GM18507 (cell line): ENCODE data around the gene TBC1D21.
"Not testable (repeated sequence)": the region's sequence is repeated elsewhere in the genome, so short reads cannot be mapped to it uniquely, and the experiment has no call there.

Experiments used
- DNase-seq: peaks from one replicate; pipeline ENCODE4 v3.0.0; 2011; ENCODE audit warnings: low read depth; ENCODE audit not compliant: insufficient read length; ENCODE audit errors: extremely low spot score
- FAIRE-seq: peaks from 2 replicates; lab custom pipeline; 2011; peaks lifted over from hg19 to GRCh38; lab: Jason Lieb, UNC

Gene TBC1D21

DNA sequence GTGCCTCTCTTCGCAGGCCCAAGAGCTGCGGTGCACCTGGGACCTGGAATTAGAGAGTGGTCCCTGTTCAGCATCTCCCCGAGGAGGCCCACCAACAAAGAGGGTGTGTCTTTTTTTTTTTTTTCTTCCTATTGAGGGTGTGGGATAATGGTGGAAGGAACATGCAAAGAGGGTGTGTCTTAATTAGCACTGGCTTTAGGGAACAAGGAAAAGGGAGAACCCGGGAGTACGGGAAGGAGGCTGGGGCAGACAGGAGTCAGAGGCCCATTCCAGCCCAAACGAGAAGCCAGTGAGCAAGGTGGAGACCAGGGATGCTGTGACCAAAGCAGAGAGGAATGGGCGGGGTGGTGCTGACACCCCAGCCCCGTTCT lies 52.5 kb downstream of the TBC1D21 start:
- no peak for DNase-seq
- FAIRE-seq, result no peak

DNA sequence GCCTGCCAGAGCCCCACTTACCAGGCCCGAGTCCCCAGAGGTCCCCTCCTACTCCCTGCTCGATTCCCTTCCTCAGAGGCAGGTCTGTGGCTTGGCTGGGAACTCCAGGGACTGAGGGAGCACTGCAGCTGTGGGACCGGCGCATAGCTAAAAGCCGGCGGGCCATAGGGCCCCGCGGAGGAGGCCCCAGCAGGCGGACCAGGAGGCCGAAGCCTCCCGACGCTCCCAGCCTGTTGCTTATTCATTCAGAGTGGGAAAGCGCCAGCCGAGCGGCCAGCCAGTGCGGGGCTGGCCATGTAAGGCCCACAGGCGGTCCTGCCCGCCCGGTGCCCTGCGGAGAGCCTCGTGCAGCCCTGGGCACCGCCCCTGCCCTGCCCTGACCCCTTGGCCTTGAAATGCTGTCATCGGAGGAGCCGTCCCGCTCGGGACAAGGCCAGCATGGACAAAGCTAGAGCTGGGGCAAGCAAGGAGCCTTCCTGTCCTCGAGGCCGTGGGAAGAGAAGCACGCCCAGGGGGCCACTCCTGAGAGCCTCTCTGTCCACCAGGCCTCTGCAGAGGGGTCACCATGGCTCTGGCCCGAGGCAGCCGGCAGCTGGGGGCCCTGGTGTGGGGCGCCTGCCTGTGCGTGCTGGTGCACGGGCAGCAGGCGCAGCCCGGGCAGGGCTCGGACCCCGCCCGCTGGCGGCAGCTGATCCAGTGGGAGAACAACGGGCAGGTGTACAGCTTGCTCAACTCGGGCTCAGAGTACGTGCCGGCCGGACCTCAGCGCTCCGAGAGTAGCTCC lies 53.0 kb downstream of the TBC1D21 start, which contains the start of gene LOXL1:
TSS of gene LOXL1 (plus strand) at position 244 of the 784 bp plus-strand sequence. CDS start at position 566, 322 bp downstream.
- DNase-seq (no peak), FAIRE-seq (no peak)

DNA sequence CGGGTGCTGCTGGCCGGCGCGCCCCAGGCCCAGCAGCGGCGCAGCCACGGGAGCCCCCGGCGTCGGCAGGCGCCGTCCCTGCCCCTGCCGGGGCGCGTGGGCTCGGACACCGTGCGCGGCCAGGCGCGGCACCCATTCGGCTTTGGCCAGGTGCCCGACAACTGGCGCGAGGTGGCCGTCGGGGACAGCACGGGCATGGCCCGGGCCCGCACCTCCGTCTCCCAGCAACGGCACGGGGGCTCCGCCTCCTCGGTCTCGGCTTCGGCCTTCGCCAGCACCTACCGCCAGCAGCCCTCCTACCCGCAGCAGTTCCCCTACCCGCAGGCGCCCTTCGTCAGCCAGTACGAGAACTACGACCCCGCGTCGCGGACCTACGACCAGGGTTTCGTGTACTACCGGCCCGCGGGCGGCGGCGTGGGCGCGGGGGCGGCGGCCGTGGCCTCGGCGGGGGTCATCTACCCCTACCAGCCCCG lies 53.7 kb downstream of the TBC1D21 start:
- FAIRE-seq (no peak), DNase-seq (no peak)

DNA sequence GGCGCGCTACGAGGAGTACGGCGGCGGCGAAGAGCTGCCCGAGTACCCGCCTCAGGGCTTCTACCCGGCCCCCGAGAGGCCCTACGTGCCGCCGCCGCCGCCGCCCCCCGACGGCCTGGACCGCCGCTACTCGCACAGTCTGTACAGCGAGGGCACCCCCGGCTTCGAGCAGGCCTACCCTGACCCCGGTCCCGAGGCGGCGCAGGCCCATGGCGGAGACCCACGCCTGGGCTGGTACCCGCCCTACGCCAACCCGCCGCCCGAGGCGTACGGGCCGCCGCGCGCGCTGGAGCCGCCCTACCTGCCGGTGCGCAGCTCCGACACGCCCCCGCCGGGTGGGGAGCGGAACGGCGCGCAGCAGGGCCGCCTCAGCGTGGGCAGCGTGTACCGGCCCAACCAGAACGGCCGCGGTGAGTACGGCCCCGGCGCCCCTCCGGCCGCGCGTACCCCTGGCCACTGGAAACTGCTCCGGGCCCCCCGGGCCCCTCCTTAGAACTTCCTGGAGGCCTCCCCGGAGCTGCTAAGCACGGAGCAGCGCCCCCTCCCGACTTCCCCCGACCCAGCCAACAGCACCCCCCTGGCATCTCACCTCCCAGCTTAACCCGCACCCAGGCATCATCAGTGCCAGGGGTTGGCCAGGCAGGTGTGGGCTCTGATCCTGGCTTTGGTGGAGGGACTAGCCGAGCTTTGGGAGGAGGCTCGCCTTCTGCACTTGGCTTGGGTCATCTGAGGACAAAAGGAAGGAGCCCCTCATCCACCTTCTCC lies 54.3 kb downstream of the TBC1D21 start:
- FAIRE-seq (no peak), DNase-seq (peak; percentile 32)

DNA sequence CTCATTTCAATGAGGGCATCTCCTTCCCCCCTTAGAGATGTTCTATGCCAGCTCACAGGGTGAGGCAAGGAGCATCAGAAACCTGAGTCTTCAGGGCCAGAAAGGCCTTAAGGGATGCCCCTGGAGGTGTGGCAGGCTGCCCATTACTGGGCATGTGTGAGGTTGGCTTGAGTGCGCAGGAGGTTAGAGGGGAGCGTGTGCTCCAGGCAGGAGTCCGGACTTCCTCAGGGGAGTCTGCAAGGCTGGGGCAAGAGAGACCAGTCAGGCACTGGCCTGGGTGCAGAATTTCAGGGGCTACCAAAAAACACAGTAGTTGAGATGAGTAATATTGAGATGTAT lies 54.8 kb downstream of the TBC1D21 start:
- no peak for FAIRE-seq

DNA sequence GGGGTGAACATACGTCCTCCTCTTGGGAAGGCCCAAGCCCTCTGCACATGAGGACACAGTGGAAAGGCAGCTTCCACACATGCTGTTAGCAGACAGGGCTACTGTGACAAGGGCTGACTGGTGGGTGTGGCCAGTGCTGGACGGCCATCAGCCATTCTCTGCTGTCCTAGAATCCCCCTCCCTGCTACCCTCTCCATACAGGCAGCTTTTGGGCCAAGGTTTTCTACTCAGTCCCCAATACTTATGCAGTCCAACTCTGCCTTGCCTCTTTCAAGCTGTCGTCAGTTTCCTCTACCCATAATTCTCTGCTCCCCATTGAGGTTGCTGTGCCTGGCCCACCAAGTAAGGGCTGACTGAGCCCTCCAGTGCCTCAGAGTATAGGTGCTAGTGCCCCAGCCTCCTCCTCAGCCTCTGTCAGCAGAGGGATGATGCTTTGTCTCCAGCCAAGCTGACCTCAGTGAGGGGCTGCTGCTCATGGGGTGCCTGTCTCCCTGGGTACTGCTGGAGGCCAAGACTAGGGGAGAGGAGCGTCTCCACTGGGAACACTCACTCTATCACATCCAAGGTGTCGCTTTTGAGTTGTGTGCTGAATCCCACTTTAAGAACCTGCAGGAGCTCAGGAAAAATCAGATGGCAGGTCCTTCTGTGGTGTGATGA lies 55.7 kb downstream of the TBC1D21 start:
- no peak for FAIRE-seq
- DNase-seq, result no peak

More for the DNA sequence above, 54.8 kb downstream of the TBC1D21 start:
- no peak for DNase-seq

DNA sequence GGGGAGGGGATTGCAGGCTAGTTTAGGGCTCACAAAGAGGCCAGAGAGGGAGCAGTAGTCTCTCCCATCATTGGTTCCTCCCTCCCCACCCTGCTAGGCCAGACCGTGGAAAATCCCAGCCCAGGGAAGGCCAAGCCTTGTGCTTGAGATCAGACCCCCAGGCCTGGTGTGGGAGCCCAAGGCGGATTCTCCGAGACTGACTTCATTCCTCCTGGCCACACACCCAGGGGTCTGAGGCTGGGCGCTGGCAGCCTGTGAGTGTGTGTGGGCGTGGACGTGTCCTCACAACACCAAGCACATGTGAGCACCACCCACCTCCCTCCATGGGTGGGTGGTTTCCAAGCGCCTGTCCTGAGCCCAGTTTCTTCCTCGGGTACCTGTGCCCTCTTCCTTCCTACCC lies 57.0 kb downstream of the TBC1D21 start:
- FAIRE-seq (no peak), DNase-seq (no peak)

DNA sequence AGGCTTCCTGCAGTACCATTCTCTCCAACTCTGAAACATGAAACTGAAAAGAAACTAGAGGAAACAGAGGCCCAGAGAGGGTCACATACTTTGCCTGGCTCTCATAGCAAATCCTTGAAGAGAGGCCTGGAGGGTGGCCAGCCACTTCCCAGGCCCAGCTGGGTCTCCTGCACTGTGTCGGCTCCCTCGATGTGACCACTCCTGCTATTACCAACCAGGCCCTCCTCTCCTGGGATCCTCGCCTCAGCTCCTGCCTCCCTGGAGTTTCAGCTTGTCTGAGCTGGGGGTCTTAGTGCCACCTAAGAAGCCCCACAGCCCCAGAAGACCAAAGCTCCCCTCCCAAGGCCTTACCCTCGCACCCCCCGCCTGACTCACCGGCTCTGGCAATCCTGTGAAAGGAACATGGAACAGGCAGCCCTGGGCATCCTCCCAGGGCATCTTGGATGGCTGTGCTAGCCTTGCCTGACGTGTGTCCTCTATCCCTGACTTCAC lies 57.5 kb downstream of the TBC1D21 start:
- DNase-seq, result no peak
- FAIRE-seq, result no peak

DNA sequence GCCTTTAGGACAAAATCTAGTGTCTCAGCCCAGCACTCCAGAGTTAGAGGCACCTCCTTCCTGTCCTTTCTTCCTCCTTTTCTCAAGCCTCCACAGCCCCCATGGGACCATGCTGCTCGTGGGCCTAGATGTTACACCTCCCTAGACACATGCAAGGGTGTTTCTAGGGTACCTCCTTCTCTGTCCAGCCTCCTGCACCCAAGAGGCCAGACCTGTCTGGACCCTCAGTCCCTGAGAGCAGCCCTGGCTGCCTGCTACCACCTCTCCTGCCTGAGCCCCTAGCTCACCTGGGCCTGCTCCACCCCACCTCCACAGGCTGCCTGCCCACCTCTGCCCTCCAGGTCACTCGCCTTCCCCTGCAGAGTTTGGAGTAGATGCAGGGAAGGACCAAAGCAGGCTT lies 58.1 kb downstream of the TBC1D21 start:
- DNase-seq, result no peak
- FAIRE-seq, result no peak

DNA sequence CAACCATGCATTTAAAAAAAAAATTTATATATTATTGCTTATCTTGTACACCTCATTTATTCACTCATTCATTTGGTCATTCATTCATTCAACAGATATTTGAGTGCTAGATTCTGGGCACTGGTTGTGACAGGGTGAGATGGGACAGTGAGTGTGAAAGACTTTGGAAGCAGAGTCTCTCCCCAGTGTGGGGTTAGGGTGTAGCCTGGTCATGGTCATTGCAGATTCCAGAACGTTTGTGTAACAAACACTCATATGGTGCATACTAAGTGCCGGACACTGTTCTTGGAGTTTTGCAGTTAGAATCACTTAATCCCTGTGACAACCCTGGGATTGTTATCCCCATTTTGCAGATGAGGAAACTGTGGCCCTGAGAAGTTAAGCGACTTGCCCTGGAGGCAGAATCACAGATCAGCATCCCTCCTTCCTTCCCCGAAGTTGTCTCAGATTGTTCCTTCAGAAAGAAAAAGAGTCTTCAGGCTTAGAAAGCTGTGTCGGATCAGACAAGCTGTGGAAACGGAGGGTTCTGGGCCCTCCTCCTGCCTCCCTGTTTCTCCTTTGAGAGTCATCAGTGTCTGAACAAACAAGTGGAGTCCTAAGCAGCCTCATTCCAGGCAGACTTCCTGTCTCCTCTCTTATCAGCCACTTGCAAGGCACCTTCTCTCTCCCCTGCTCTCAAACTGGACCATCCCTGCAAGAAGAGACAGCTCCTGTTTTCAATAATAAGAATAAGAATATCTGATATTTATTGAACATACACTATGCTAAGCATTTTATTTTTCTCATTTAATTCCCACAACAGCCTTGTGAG lies 59.2 kb downstream of the TBC1D21 start:
- DNase-seq (no peak), FAIRE-seq (no peak)

DNA sequence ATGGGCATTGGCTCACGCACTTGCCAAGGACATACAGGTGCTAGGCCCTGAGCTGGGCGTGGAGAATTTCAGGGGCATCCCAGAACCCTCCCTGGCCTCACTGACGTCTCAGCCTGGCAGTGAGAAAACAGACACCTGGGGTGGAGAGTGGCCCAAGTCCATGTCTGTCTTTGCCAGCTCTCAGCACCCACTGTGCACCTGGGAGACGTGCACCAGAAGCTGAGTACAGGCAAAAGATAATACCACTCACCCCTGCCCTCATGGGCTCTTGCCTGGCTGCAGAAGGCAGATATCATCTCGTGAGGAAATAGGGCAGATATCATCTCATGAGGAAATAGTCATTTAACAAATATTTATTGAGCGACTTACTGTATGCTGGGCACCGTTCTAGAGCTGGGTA lies 60.9 kb downstream of the TBC1D21 start:
- FAIRE-seq, result no peak
- no peak for DNase-seq

DNA sequence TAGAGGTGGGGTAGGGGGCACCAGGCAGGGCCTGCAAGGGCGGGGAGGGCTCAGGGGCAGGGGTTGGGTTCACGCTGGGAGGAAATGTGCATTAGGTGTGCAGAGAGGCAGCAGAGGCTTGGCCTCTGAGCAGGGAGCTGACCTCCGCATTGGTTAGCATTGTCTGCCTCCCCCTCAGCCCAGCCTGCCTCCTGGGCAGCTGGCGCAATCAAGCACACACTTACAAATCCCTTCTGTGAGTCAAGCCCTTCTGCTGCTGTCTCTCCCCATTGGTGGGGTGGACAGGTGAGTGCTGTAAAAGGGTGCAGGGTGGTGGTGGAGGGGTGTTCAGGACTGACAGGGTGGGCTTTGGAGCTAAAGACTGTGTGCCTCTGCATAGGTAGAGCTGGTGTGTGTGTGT lies 62.2 kb downstream of the TBC1D21 start:
- DNase-seq, result no peak
- FAIRE-seq, result no peak

DNA sequence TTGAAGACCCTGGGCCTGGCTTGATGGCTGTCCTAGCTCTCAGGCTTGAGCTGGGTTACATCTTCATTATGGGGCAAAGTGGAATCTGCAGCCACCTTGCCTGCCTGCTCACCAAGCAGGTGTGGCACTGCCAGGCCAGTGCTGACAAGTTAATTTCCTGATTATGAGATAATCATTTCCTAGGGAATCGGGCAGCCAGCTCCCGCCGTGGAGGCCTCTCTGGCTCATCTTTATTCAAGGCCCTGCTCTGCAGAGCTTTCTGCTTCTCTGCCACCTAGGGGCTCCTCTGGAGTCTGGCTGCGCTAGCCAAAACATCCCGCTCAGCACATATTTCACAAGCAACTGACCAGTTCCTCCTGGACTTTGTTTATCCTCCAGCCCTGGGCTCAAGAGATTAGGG lies 62.8 kb downstream of the TBC1D21 start:
- no peak for FAIRE-seq
- DNase-seq, result no peak

DNA sequence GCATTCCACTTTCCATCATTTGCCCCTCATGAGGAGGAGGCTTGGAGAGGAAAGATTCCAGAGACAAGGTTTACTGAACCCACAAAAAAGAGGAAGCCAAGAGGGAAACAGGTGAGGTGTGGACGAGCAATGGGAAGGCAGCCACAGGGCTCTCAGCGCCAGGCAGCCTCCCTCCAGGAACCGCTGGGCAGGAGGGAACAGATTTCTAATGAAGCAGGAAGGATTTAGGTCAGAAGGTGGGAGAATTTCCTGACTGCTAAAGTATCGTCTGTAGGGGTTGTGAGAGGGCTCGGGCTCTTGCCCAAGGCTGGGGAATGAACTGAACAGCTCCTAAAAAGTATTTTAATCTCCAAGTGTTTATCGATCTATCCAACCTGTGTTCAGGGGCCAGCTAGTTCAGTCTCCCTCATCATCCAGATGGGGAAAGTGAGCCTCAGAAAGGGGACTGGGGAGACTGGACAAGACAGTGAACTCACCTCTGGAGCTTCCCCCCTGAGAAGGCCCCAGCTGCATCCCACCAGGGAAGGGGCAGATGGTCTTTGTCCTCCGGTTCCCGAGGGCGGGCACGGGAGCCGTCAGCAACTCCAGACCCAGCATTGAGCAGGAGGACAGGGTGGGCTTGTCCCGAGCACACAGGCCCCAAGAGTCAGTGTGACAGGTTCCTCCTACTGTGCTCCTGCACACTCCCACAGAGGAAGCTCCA lies 63.4 kb downstream of the TBC1D21 start:
- no peak for DNase-seq
- FAIRE-seq, result no peak

DNA sequence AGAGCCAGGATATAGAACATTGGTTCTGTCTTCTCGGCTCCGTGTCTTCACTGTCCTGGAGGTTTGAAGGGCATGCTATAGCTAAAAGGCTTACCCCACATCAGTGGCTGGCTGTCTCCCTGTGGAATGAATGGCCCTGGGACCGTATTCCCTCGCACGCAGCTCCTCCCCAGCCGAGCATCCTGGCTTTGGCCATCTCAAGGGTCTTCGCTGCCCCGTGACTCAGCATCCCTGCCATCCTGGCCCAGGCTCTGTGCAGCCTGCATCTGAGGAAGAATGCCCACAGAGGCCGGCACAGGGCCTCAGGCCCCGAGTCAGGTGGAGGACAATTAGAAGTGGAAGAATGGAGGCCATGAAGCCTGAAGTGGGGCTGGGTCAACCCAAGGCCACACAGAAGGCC lies 63.9 kb downstream of the TBC1D21 start:
- no peak for FAIRE-seq
- DNase-seq, result no peak

DNA sequence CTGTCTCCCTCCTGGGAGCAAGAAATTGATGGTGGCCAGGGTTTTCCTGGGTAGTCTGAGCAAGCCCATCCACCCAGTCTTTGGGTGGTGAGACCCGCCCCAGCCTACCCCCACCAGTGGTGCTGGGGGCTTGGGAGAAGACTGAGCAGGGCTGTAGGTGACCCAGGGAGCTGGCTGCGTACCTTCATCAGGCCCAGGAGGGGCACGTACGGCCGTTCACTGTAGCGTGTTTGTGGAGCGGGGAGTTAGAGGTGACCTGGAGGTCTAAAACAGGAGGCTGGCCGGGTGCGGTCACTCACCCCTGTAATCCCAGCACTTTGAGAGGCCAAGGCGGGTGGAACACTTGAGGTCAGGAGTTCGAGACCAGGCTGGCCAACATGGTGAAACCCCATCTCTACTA lies 64.4 kb downstream of the TBC1D21 start:
- no peak for FAIRE-seq
- DNase-seq, result no peak

DNA sequence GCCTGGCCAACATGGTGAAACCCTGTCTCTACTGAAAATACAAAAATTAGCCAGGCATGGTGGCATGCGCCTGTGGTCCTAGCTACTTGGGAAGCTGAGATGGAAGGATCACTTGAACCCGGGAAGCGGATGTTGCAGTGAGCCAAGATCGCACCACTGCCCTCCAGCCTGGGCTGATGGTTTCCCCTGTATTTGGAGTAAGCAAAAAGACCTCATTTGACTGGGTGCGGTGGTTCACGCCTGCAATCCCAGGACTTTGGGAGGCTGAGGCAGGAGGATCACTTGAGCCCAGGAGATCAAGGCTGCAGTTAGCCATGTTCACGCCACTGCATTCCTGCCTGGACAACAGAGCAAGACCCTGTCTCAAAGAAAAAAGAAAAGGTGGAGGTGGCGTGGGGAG lies 65.2 kb downstream of the TBC1D21 start:
- FAIRE-seq, DNase-seq: not testable (repeated sequence)
